ENCODE measurements around the gene USP47.

Gene USP47

GRCh38 chr11:11998091-11998781 lies 156.5 kb downstream of the USP47 start:
- no peak for DNase-seq (ENCODE audit: low read depth in 2 of 2)

- no peak for DNase-seq (ENCODE audit: low read depth in 2 of 2)
Measured at GRCh38 chr11:12001186-12001585, 159.4 kb downstream of the USP47 start.

GRCh38 chr11:12003336-12003735 lies 161.6 kb downstream of the USP47 start:
- DNase-seq (ENCODE audit: low read depth in 2 of 2): no peak

GRCh38 chr11:12003815-12004214 lies 162.0 kb downstream of the USP47 start:
- no peak for DNase-seq (ENCODE audit: low read depth in 2 of 2)

- DNase-seq (ENCODE audit: low read depth in 2 of 2): no peak
Measured at GRCh38 chr11:12005061-12005460, 163.3 kb downstream of the USP47 start.

GRCh38 chr11:12005476-12005875 lies 163.7 kb downstream of the USP47 start:
- DNase-seq (ENCODE audit: low read depth in 2 of 2): no peak

- no peak for DNase-seq (ENCODE audit: low read depth in 2 of 2)
Measured at GRCh38 chr11:12006552-12007229, 164.9 kb downstream of the USP47 start.

GRCh38 chr11:12007230-12007593 lies 165.4 kb downstream of the USP47 start:
- DNase-seq (ENCODE audit: low read depth in 2 of 2): no peak

- DNase-seq (ENCODE audit: low read depth in 2 of 2): no peak
Measured at GRCh38 chr11:12007769-12008737, 166.3 kb downstream of the USP47 start, which contains the start of gene DKK3. Gene DKK3, minus strand, starts transcription at chr11:12008626. Its CDS starts 44 bp downstream, at chr11:12008582.
